HCT116 (cell line): Measurements from ENCODE around the gene CCDC195.

Source experiments
- ATF3 ChIP-seq: IDR thresholded peaks from 2 replicates; pipeline ENCODE4 v1.6.1; 2012
- CBX3 ChIP-seq: IDR thresholded peaks from 2 replicates; pipeline ENCODE4 v1.6.1; 2012; ENCODE audit warnings: low read depth
- CTCF ChIP-seq, 3 experiments: fragments of 200-600 bp in 1 of 3; sonication (generic) in 1 of 3; IDR thresholded peaks in 2 of 3; conservative IDR thresholded peaks in 1 of 3; 2 replicates each; pipeline ENCODE4 v1.5.1; 2012 to 2017; ENCODE audit warnings: low read depth in 2 of 3, low read length in 2 of 3, antibody characterized with exemption in 1 of 3, borderline replicate concordance in 1 of 3, control low read depth in 1 of 3, mild to moderate bottlenecking in 1 of 3, mixed read lengths in 1 of 3, mixed run types in 1 of 3, moderate library complexity in 1 of 3; ENCODE audit not compliant: insufficient read depth in 1 of 3
- EZH2 ChIP-seq: fragments of 200-600 bp; sonication (generic); IDR thresholded peaks from 2 replicates; pipeline ENCODE4 v1.6.1; 2017; ENCODE audit warnings: antibody characterized with exemption, mixed run types
- EZH2phosphoT487 ChIP-seq: fragments of 200-600 bp; IDR thresholded peaks from 2 replicates; pipeline ENCODE4 v1.6.1; 2018; ENCODE audit warnings: antibody characterized with exemption, borderline replicate concordance
- MAX ChIP-seq: IDR thresholded peaks from 2 replicates; pipeline ENCODE4 v1.6.1; 2012
- POLR2A ChIP-seq: IDR thresholded peaks from 2 replicates; pipeline ENCODE4 v1.7.0; 2011; ENCODE audit warnings: borderline replicate concordance; ENCODE audit not compliant: insufficient read depth, insufficient read length; ENCODE audit errors: extremely low read depth
- POLR2AphosphoS5 ChIP-seq: IDR thresholded peaks from 2 replicates; pipeline ENCODE4 v1.6.1; 2011; ENCODE audit warnings: mild to moderate bottlenecking, low read depth, low read length, moderate library complexity
- RAD21 ChIP-seq: IDR thresholded peaks from 2 replicates; pipeline ENCODE4 v1.6.1; 2012; ENCODE audit warnings: low read depth, mild to moderate bottlenecking
- SIN3A ChIP-seq: IDR thresholded peaks from 2 replicates; pipeline ENCODE4 v1.6.1; 2012; ENCODE audit warnings: low read depth
- SRF ChIP-seq: IDR thresholded peaks from 2 replicates; pipeline ENCODE4 v1.6.1; 2012; ENCODE audit warnings: low read depth
- ZBTB33 ChIP-seq: IDR thresholded peaks from 2 replicates; pipeline ENCODE4 v1.6.1; 2011; ENCODE audit warnings: mild to moderate bottlenecking, low read length, moderate library complexity; ENCODE audit not compliant: insufficient replicate concordance; ENCODE audit errors: extremely low read depth
- ZNF274 ChIP-seq: fragments of 200-500 bp; sonication (Bioruptor generic); IDR thresholded peaks from 2 replicates; pipeline ENCODE4 v1.6.1; 2014; ENCODE audit warnings: mild to moderate bottlenecking, low read depth, low read length, inconsistent platforms

GRCh38 chr2:224657349-224657748 lies 58.8 kb downstream of the CCDC195 start:
- TF ChIP-seq ATF3 (no peak), CTCF (IDR thresholded peaks at IDR 0.05 in 2 of 3, conservative IDR thresholded peaks at IDR 0.05 in 1 of 3; ENCODE audit: borderline replicate concordance in 1 of 3, insufficient read depth in 1 of 3, low read depth in 2 of 3, low read length in 2 of 3) (no peak), SIN3A (no peak), ZBTB33 (no peak), EZH2phosphoT487 (no peak), POLR2A (no peak), EZH2 (no peak), RAD21 (no peak), SRF (no peak), CBX3 (no peak), POLR2AphosphoS5 (no peak), MAX (no peak), ZNF274 (no peak)
